Fibroblast of the aortic adventitia (primary cell): Measurements from ENCODE around the gene COL4A2. TPM values are rescaled to one million over a fixed set of nuclear protein-coding genes. Genes with fewer than 3 reads are reported as not detected.

ENCODE experiments used
- DNase-seq: peaks from one replicate; pipeline ENCODE4 v3.0.0-alpha.2; 2010; ENCODE audit warnings: low read depth
- H3K4me3 ChIP-seq: 2 replicates; pipeline ENCODE4 v1.5.1; 2011; ENCODE audit warnings: low read depth, mild to moderate bottlenecking, control low read depth, low read length, moderate library complexity
- total RNA-seq: library from RNA; depleted of rRNA; stranded (reverse); fragments of >200 nt; gene quantifications from 2 replicates; pipeline ENCODE4 v1.2.3, GENCODE V29; 2012; ENCODE audit warnings: low replicate concordance
- TF ChIP-seq, protein P1 (sequence below): IDR thresholded peaks from 2 replicates; pipeline ENCODE4 v1.5.1; 2011; ENCODE audit warnings: mild to moderate bottlenecking, low read length, control low read depth, inconsistent platforms; ENCODE audit not compliant: insufficient read depth

Gene COL4A2
- total RNA-seq, 1 donor = 53.3 TPM

GRCh38 chr13:110286833-110287819, 20.0 kb upstream of the COL4A2 start:
- TF ChIP-seq, protein P1, sequence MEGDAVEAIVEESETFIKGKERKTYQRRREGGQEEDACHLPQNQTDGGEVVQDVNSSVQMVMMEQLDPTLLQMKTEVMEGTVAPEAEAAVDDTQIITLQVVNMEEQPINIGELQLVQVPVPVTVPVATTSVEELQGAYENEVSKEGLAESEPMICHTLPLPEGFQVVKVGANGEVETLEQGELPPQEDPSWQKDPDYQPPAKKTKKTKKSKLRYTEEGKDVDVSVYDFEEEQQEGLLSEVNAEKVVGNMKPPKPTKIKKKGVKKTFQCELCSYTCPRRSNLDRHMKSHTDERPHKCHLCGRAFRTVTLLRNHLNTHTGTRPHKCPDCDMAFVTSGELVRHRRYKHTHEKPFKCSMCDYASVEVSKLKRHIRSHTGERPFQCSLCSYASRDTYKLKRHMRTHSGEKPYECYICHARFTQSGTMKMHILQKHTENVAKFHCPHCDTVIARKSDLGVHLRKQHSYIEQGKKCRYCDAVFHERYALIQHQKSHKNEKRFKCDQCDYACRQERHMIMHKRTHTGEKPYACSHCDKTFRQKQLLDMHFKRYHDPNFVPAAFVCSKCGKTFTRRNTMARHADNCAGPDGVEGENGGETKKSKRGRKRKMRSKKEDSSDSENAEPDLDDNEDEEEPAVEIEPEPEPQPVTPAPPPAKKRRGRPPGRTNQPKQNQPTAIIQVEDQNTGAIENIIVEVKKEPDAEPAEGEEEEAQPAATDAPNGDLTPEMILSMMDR = no peak
- DNase-seq = peak; percentile 32
- no peak overlapping the region for H3K4me3 ChIP-seq

- no peak overlapping the region for H3K4me3 ChIP-seq
- TF ChIP-seq, protein P1 = no peak
- no peak for DNase-seq
Observed at GRCh38 chr13:110289174-110289573, 17.9 kb upstream of the COL4A2 start.

DNA sequence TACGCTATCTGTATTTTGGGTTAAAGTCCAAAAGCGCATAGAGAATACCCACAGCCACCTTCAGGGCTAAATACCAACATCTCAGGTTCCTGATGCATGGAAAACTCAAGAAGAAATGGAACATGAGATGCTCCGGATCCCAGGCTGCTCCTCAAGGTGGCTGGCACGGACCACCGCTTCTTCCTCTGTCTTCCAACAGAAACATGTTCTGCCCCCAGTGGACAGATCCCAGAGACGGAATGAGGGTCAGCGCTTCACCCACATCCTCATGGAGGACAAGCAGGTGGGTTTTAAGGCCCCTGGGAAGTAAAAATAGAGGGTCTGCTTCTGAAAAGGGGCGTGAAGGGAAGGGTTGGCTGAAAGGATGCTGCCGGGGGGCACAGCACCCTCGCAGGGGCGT, 17.4 kb upstream of the COL4A2 start:
- H3K4me3 ChIP-seq = no peak overlapping the region
- DNase-seq = no peak
- TF ChIP-seq, protein P1 = no peak

DNA sequence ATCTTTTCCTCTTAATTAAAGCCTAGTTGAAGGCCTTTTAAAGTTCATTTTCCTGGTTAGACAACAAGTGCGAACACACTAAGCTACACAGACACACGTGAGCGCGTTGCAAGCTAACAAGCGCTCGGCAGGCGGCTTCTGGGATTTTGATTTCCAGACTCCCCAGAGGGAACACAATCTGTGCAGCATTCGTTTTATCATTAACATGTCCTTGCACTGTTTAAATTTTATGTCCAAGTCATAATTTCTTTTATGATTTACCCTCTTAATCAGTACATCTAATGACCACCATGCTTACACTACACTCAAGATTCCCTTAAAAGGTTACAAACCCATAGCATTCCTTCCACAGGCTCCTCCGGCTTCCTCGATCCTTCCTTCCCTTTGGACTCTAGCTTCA, 16.9 kb upstream of the COL4A2 start:
- TF ChIP-seq, protein P1 = no peak
- no peak overlapping the region for H3K4me3 ChIP-seq
- DNase-seq = no peak

DNA sequence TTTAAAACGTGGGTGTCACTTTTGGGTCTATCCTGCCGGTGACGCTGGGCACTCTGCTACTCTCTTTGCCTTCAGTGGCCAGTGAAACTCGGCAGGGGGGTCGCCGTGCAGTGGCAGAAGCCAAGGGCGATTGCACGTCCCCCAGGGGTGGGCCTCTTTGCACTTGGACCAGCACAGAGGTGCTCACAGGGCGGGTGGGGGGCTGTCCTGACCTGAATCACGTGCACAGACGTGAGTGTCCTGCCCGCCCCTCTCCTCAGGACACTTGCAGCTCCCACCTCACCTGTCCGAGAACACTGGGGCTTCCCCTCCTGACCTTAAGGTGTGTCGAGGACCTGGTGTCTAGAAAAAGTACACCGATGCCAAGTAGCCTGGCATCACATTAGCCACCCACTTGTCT, 16.3 kb upstream of the COL4A2 start:
- H3K4me3 ChIP-seq = no peak overlapping the region
- TF ChIP-seq, protein P1 = no peak
- no peak for DNase-seq

- no peak for DNase-seq
- TF ChIP-seq, protein P1 = no peak
- no peak overlapping the region for H3K4me3 ChIP-seq
Observed at GRCh38 chr13:110291286-110291685, 15.8 kb upstream of the COL4A2 start.
